IMR-90 (cell line): Measurements from ENCODE around the gene POLR2L. TPM values are rescaled to one million over a fixed set of nuclear protein-coding genes. Genes with fewer than 3 reads are reported as not detected.

Source experiments
- ATAC-seq: fragments of 200-7000 bp; cut with Tn5 transposase; 2 replicates; pipeline ENCODE4 v1.9.1; 2020; ENCODE audit warnings: low read depth, mild to moderate bottlenecking, moderate library complexity
- BruUV-seq: library from RNA; stranded (reverse); fragments of 400-500 nt; replicated peaks from 2 replicates; lab custom pipeline; 2021; lab: Mats Ljungman, UMichigan
- CTCF ChIA-PET: fragments of 300-600 bp; formaldehyde crosslinking; extraction: SDS; loops from one replicate; lab custom pipeline; 2021; ENCODE audit warnings: antibody characterized with exemption; lab: Yijun Ruan, JAX
- POLR2A ChIA-PET: fragments of 300-600 bp; sonication (Branson Sonifier 250); formaldehyde crosslinking; loops from one replicate; lab custom pipeline; 2022; ENCODE audit warnings: antibody characterized with exemption; ENCODE audit not compliant: unreplicated experiment; lab: Charles Lee
- DNase-seq: peaks from one replicate; pipeline ENCODE4 v3.0.0; 2013
- H2AFZ ChIP-seq: replicated peaks from 2 replicates; pipeline ENCODE3; 2013; ENCODE audit warnings: low read length, mild to moderate bottlenecking; ENCODE audit not compliant: poor library complexity
- H2AK5ac ChIP-seq: 2 replicates; pipeline ENCODE4 v1.6.1; 2013; ENCODE audit warnings: low read depth, low read length, inconsistent platforms
- H2AK9ac ChIP-seq: replicated peaks from 2 replicates; pipeline ENCODE3; 2013; ENCODE audit warnings: mild to moderate bottlenecking, low read depth, low read length, moderate library complexity; ENCODE audit not compliant: poor library complexity
- H2BK120ac ChIP-seq: 2 replicates; pipeline ENCODE4 v1.6.1; 2013; ENCODE audit warnings: low read depth, low read length, inconsistent platforms
- H2BK15ac ChIP-seq: 3 replicates; pipeline ENCODE4 v1.6.1; 2013; ENCODE audit warnings: low read depth, low read length, inconsistent platforms
- H2BK20ac ChIP-seq: 2 replicates; pipeline ENCODE4 v1.6.1; 2013; ENCODE audit warnings: low read depth, mild to moderate bottlenecking, inconsistent platforms, low read length, moderate library complexity
- H2BK5ac ChIP-seq: 2 replicates; pipeline ENCODE4 v1.6.1; 2013; ENCODE audit warnings: mild to moderate bottlenecking, low read depth, low read length, inconsistent platforms; ENCODE audit not compliant: poor library complexity, severe bottlenecking
- H3K14ac ChIP-seq: replicated peaks from 2 replicates; pipeline ENCODE4 v1.6.1; 2013; ENCODE audit warnings: low read depth, low read length, inconsistent platforms
- H3K18ac ChIP-seq: 2 replicates; pipeline ENCODE4 v1.6.1; 2013; ENCODE audit warnings: low read depth, low read length, control low read depth
- H3K23ac ChIP-seq: 2 replicates; pipeline ENCODE4 v1.6.1; 2013; ENCODE audit warnings: low read depth, low read length, inconsistent platforms
- H3K27ac ChIP-seq: 2 replicates; pipeline ENCODE4 v1.5.1; 2013; ENCODE audit warnings: mild to moderate bottlenecking, control low read depth, low read length; ENCODE audit not compliant: insufficient read depth
- H3K27me3 ChIP-seq: 2 replicates; pipeline ENCODE4 v1.6.1; 2013; ENCODE audit warnings: low read length; ENCODE audit not compliant: control insufficient read depth, insufficient read depth
- H3K36me3 ChIP-seq: 2 replicates; pipeline ENCODE4 v1.6.1; 2013; ENCODE audit warnings: low read length, mixed read lengths; ENCODE audit not compliant: control insufficient read depth, insufficient read depth
- H3K4ac ChIP-seq: 2 replicates; pipeline ENCODE4 v1.6.1; 2013; ENCODE audit warnings: low read depth, low read length, inconsistent platforms
- H3K4me1 ChIP-seq: 2 replicates; pipeline ENCODE4 v1.6.1; 2013; ENCODE audit warnings: low read length, mixed read lengths; ENCODE audit not compliant: control insufficient read depth, insufficient read depth
- H3K4me2 ChIP-seq: 2 replicates; pipeline ENCODE4 v1.6.1; 2013; ENCODE audit warnings: low read depth, mild to moderate bottlenecking, control low read depth, low read length, moderate library complexity
- H3K4me3 ChIP-seq: 2 replicates; pipeline ENCODE4 v1.5.1; 2013; ENCODE audit warnings: low read depth, mild to moderate bottlenecking, control low read depth, low read length, moderate library complexity; ENCODE audit not compliant: insufficient read depth
- H3K56ac ChIP-seq: 2 replicates; pipeline ENCODE4 v1.6.1; 2013; ENCODE audit warnings: low read length, inconsistent platforms; ENCODE audit not compliant: insufficient read depth; ENCODE audit errors: extremely low read depth
- H3K79me1 ChIP-seq, 2 experiments: 2 replicates each; pipeline ENCODE4 v1.6.1; 2013; ENCODE audit warnings: low read length in 2 of 2, inconsistent platforms in 1 of 2, low read depth in 1 of 2
- H3K9ac ChIP-seq: 2 replicates; pipeline ENCODE4 v1.6.1; 2013; ENCODE audit warnings: low read depth, low read length, control low read depth
- H3K9me1 ChIP-seq: 2 replicates; pipeline ENCODE4 v1.6.1; 2013; ENCODE audit warnings: low read length, inconsistent platforms; ENCODE audit not compliant: insufficient read depth
- H3K9me3 ChIP-seq: 2 replicates; pipeline ENCODE4 v1.6.1; 2013; ENCODE audit warnings: low read length; ENCODE audit not compliant: control insufficient read depth, insufficient read depth
- H4K20me1 ChIP-seq: 2 replicates; pipeline ENCODE4 v1.6.1; 2013; ENCODE audit warnings: low read length, inconsistent platforms; ENCODE audit not compliant: insufficient read depth
- H4K5ac ChIP-seq: 2 replicates; pipeline ENCODE4 v1.6.1; 2013; ENCODE audit warnings: mild to moderate bottlenecking, low read depth, low read length, control low read depth
- H4K8ac ChIP-seq, 2 experiments: 2 replicates each; pipeline ENCODE4 v1.6.1; 2013; ENCODE audit warnings: low read depth in 2 of 2, low read length in 2 of 2, control low read depth in 1 of 2, inconsistent platforms in 1 of 2
- H4K91ac ChIP-seq: 2 replicates; pipeline ENCODE4 v1.6.1; 2013; ENCODE audit warnings: low read depth, low read length, inconsistent platforms; ENCODE audit not compliant: insufficient read depth
- BHLHE40 ChIP-seq: fragments of 150-350 bp; IDR thresholded peaks from 2 replicates; pipeline ENCODE4 v1.6.1; 2016; ENCODE audit warnings: mild to moderate bottlenecking, low read depth, low read length
- CHD1 ChIP-seq: IDR thresholded peaks from 2 replicates; pipeline ENCODE4 v1.6.1; 2012; ENCODE audit warnings: low read depth, low read length, improper control_type of control experiment
- FOS ChIP-seq: fragments of 150-350 bp; IDR thresholded peaks from 2 replicates; pipeline ENCODE4 v1.6.1; 2016; ENCODE audit warnings: low read depth, low read length
- MAZ ChIP-seq: IDR thresholded peaks from 2 replicates; pipeline ENCODE4 v1.6.1; 2012; ENCODE audit warnings: low read depth, mild to moderate bottlenecking, low read length, improper control_type of control experiment, moderate library complexity, borderline replicate concordance
- NFE2L2 ChIP-seq: fragments of 150-350 bp; IDR thresholded peaks from 2 replicates; pipeline ENCODE4 v1.6.1; 2016; ENCODE audit warnings: low read depth, mild to moderate bottlenecking, low read length
- WGBS, 2 experiments: methylation state at CpG; one replicate each; pipeline versions ENCODE4 v1.1.5 to v1.1.7; 2013; ENCODE audit warnings: missing lambda C conversion rate in 2 of 2; ENCODE audit not compliant: insufficient read length in 1 of 2; ENCODE audit errors: extremely low coverage in 2 of 2; 5-methylcytosine and 5-hydroxymethylcytosine counted together
- dilution Hi-C: fragments of 300-500 bp; cut with HindIII; formaldehyde crosslinking; loops from one replicate; pipeline ENCODE4 v1.14.3; 2018; ENCODE audit warnings: low sequenced_read_pairs; ENCODE audit not compliant: unreplicated experiment
- in situ Hi-C: fragments of 300-500 bp; cut with MboI; formaldehyde crosslinking; loops from 3 replicates; pipeline ENCODE4 v1.14.3; 2019; ENCODE audit warnings: low sequenced_read_pairs, inconsistent platforms, mixed read lengths
- intact Hi-C: fragments of 100-400 bp; cut with micrococcal nuclease; formaldehyde crosslinking; loops from 2 replicates; pipeline ENCODE4 v1.10.0; 2022
- polyA plus RNA-seq, 3 experiments: library from polyadenylated mRNA; depleted of rRNA; stranded (reverse); fragments of >200 nt; gene quantifications; 2 replicates each; pipeline ENCODE4 v1.2.3, GENCODE V29; 2012; ENCODE audit warnings: low replicate concordance in 1 of 3
- total RNA-seq: library from RNA; depleted of rRNA; stranded (reverse); fragments of >200 nt; gene quantifications from 2 replicates; pipeline ENCODE4 v1.2.3, GENCODE V29; 2012

POLR2L gene
- total and polyA plus RNA-seq, 2 of the 4 experiments (the other 2 are of a cell fraction), result 44.4 to 416 TPM

DNA sequence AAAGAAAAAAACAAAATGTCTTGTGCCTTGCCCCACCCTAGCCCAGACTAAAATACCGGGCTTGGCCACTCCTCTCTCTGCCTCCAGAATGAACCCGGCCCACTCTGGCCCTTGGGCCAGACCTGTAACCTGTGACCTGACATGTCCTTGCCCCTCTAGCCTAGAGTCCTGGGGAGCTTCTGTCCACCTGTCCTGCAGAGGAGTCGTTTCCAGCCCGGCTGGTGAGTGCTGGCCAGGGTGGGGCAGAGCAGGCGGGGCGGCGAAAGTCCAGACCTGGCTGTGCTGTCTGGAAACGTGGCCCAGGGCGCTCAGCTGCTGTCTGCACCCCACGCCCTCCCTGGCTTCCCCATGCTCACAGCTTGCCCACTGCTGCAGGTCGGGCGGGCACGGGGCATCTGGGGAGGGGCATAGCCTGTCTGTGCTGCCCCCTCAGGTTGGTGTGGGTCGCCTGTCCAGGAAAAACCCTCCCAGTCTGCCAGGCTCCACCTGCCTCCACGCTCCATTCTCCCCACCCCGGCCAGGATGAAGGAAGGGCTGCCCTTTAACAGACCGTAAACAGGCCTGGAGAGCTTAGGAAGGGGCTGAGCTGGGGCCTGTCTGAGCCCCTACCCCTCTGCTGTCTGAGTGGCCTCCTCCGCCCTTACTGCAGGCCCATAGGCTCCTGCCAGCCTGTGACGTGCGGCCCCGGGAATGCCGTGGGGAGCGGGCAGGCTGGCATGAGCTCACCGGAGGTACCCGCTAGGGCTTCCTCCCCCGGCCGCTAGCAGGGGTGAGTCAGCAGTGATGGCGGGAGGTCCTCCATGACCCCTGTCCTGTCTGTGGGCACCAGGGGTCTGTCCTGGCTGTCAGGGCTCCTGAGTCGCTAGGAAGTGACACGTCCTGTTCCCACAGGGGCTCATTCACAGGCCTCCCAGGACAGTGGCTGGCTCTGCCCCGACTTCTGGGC, 7.7 kb downstream of the POLR2L start:
- Histone ChIP-seq H3K9ac (peak overlapping the region; percentile 31; the same call in 1 of the 2 replicates), H4K91ac (peak overlapping the region; percentile 2), H3K18ac (no peak overlapping the region; the same call in 1 of the 2 replicates), H3K27me3 (no peaks in the 10 kb centered on the region), H2BK5ac (peak overlapping the region; percentile 93), H3K4me2 (peak overlapping the region; percentile 83), H3K4me3 (peak overlapping the region; percentile 16), H3K4ac (peak overlapping the region; percentile 90), H4K8ac (peak overlapping the region in 1 of 2 experiments; percentile 65; a peak in 2 of 4 replicates), H3K9me1 (peaks cover 21% of the 10 kb centered on the region), H3K14ac (peak overlapping the region; percentile 19; the same call in 1 of the 2 replicates), H2AFZ (no peak overlapping the region), H3K27ac (peak overlapping the region; percentile 80), H2BK20ac (peak overlapping the region; percentile 25; the same call in 1 of the 2 replicates), H3K79me1 (peaks cover 19 to 65% of the 10 kb centered on the region in 2 experiments), H4K20me1 (peaks cover 71% of the 10 kb centered on the region), H2BK120ac (peak overlapping the region; percentile 37; the same call in 1 of the 2 replicates), H3K9me3 (no peaks in the 10 kb centered on the region), H3K23ac (peak overlapping the region; percentile 2; the same call in 1 of the 2 replicates), H4K5ac (peak overlapping the region; percentile 67; the same call in 1 of the 2 replicates), H2AK5ac (peak overlapping the region; percentile 88), H2BK15ac (no peak overlapping the region), H2AK9ac (peak overlapping the region; percentile 10), H3K4me1 (peaks cover 34% of the 10 kb centered on the region), H3K56ac (no peak overlapping the region), H3K36me3 (peaks cover 35% of the 10 kb centered on the region)
- POLR2A ChIA-PET, result interaction anchor here (0.6 to 1.9 kb wide), 5 partner anchors 8 to 16 kb away, joined by 3 to 6 read pairs (median 4); partner anchors contain the start of genes PNPLA2 and TSPAN4
- DNase-seq (peak; percentile 69), ATAC-seq (peak; percentile 27)
- TF ChIP-seq FOS (peak; percentile 81), NFE2L2 (peak; percentile 55; the same call in 1 of the 2 replicates), CHD1 (no peak), MAZ (peak; percentile 79; the same call in 1 of the 2 replicates), BHLHE40 (peak; percentile 41; the same call in 1 of the 2 replicates)
- intact Hi-C loops (no loop called here), dilution Hi-C loops (no loop called here), in situ Hi-C loops (no loop called here)
- no TSS peak for BruUV-seq
- 68% methylated on average over 10 of the region's 31 CpGs; no CpG with 5 or more reads in 1 of the 2 experiments for WGBS, 2 experiments
- CTCF ChIA-PET, result interaction anchor here (0.8 kb wide), 2 partner anchors 8 to 37 kb away, joined by 3 read pairs; partner anchors contain the start of gene TSPAN4
